Lung (tissue), 12 donors: ENCODE data around the gene RSL1D1. TPM values are rescaled to one million over a fixed set of nuclear protein-coding genes. Genes with fewer than 3 reads are reported as not detected.
A peak's percentile ranks its signal among the peaks of the same experiment; 100 is the strongest.

ENCODE experiments used
- ATAC-seq: fragments of 200-7000 bp; cut with Tn5 transposase; one replicate; pipeline ENCODE4 v1.9.1; 2020; ENCODE audit warnings: moderate number of reproducible peaks; ENCODE audit not compliant: insufficient read depth, low FRiP score
- DNase-seq, 3 donors: peaks; one replicate each; pipeline ENCODE4 v3.0.0-alpha.2; 2013 to 2017
- H3K27ac ChIP-seq, 2 donors: one replicate each; pipeline ENCODE4 v1.5.1; 2013; ENCODE audit warnings: mild to moderate bottlenecking in 2 of 2, moderate library complexity in 2 of 2, control low read depth in 1 of 2, inconsistent platforms in 1 of 2, low read depth in 1 of 2, low read length in 1 of 2
- H3K27me3 ChIP-seq, 3 donors: one replicate each; pipeline ENCODE4 v1.5.1; 2013; ENCODE audit warnings: low read length in 2 of 3; ENCODE audit not compliant: control insufficient read depth in 3 of 3, insufficient read depth in 3 of 3
- H3K36me3 ChIP-seq, 4 donors: one replicate each; pipeline ENCODE4 v1.5.1; 2013; ENCODE audit warnings: low read length in 4 of 4, mild to moderate bottlenecking in 1 of 4, moderate library complexity in 1 of 4; ENCODE audit not compliant: control insufficient read depth in 4 of 4, insufficient read depth in 4 of 4
- H3K4me1 ChIP-seq, 5 donors: one replicate each; pipeline ENCODE4 v1.5.1; 2013; ENCODE audit warnings: low read length in 5 of 5, mild to moderate bottlenecking in 2 of 5, moderate library complexity in 1 of 5; ENCODE audit not compliant: control insufficient read depth in 5 of 5, insufficient read depth in 5 of 5
- H3K4me3 ChIP-seq: one replicate; pipeline ENCODE4 v1.5.1; 2013; ENCODE audit warnings: mild to moderate bottlenecking, control low read depth, moderate library complexity
- H3K9ac ChIP-seq, 2 donors: one replicate each; pipeline ENCODE4 v1.5.1; 2013; ENCODE audit warnings: low read length in 2 of 2, control low read depth in 1 of 2; ENCODE audit not compliant: insufficient read depth in 1 of 2
- H3K9me3 ChIP-seq, 4 donors: one replicate each; pipeline ENCODE4 v1.5.1; 2013; ENCODE audit warnings: low read length in 3 of 4, mild to moderate bottlenecking in 1 of 4, moderate library complexity in 1 of 4; ENCODE audit not compliant: control insufficient read depth in 4 of 4, insufficient read depth in 3 of 4
- polyA plus RNA-seq, 2 donors: library from polyadenylated mRNA; stranded (reverse); fragments of 200-250 nt; gene quantifications; one replicate each; pipeline ENCODE4 v1.2.1, GENCODE V29; 2013
- total RNA-seq, 2 donors: library from RNA; depleted of rRNA in 1 of 2; stranded (reverse); fragments of >200 nt in 1 of 2; gene quantifications; one replicate each; pipeline ENCODE4 v1.2.1, GENCODE V29; 2014 to 2021
- TF ChIP-seq, protein P1 (sequence below): IDR thresholded peaks from 2 replicates; pipeline ENCODE4 v1.5.1; 2012; ENCODE audit warnings: mild to moderate bottlenecking; ENCODE audit errors: control extremely low read depth, extremely low read depth
- donor health status: control.
- donor health status: control.
- donor health status: Bipolar disorder and iron deficiency.
- donor health status: healthy.
- donor health status: DM: yes; HTN: yes; CAD: no.

The RSL1D1 gene
- total and polyA plus RNA-seq, 4 donors: 68.5 to 206 (median 89.9) TPM

DNA sequence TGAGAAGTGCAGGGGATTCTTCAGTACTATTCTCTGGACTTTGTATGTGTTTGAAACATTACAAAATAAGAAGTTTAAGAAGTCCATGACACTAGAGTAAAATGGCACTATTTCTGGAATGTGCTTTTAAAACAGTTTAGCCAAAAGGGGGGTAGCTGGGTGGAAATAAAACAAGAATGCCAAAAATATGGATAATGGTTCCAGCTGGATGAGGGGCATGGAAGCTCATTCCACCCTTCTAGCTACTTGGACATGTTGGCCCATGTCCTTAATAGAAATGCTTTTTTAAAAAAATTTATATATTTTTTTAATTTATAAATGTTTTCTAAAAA is 67.3 kb downstream of the RSL1D1 start:
- Histone ChIP-seq H3K9me3 (no peaks in the 10 kb centered on the region), H3K27me3 (no peaks in the 10 kb centered on the region), H3K4me3 (no peak overlapping the region), H3K9ac (peak overlapping the region in 1 of 2 donors; percentile 65), H3K4me1 (peaks cover 17 to 55% (median 28%) of the 10 kb centered on the region in 5 donors), H3K27ac (peak overlapping the region; percentile 17 to 27), H3K36me3 (peaks cover 0 to 5% (median 0%) of the 10 kb centered on the region in 4 donors)
- TF ChIP-seq, protein P1, sequence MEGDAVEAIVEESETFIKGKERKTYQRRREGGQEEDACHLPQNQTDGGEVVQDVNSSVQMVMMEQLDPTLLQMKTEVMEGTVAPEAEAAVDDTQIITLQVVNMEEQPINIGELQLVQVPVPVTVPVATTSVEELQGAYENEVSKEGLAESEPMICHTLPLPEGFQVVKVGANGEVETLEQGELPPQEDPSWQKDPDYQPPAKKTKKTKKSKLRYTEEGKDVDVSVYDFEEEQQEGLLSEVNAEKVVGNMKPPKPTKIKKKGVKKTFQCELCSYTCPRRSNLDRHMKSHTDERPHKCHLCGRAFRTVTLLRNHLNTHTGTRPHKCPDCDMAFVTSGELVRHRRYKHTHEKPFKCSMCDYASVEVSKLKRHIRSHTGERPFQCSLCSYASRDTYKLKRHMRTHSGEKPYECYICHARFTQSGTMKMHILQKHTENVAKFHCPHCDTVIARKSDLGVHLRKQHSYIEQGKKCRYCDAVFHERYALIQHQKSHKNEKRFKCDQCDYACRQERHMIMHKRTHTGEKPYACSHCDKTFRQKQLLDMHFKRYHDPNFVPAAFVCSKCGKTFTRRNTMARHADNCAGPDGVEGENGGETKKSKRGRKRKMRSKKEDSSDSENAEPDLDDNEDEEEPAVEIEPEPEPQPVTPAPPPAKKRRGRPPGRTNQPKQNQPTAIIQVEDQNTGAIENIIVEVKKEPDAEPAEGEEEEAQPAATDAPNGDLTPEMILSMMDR: no peak
- ATAC-seq (no peak), DNase-seq (peak in 1 of 3 donors; percentile 77)

Other genes starting within 250 kb of the RSL1D1 start
- gene SNN, start 183.1 kb downstream of the RSL1D1 start, total RNA-seq: 10 to 100 TPM; 18.1 to 19.7 TPM
- gene SNN, start 183.1 kb downstream of the RSL1D1 start, polyA plus RNA-seq: 10 to 100 TPM in 1 of 2 donors, 1 to 10 TPM in 1; 9.4 to 29.0 TPM
- gene TXNDC11, start 108.7 kb downstream of the RSL1D1 start, total RNA-seq: 10 to 100 TPM; 64.8 to 78.8 TPM
- 10 to 100 TPM; 70.0 to 74.3 TPM for gene TXNDC11, start 108.7 kb downstream of the RSL1D1 start, polyA plus RNA-seq
- 100 to 1,000 TPM in 1 of 2 donors, 10 to 100 TPM in 1; 46.3 to 127 TPM for gene ZC3H7A, start 54.3 kb downstream of the RSL1D1 start, total RNA-seq
- gene ZC3H7A, start 54.3 kb downstream of the RSL1D1 start, polyA plus RNA-seq: 10 to 100 TPM; 22.1 to 26.1 TPM
- gene GSPT1, start 64.4 kb upstream of the RSL1D1 start, total RNA-seq: 100 to 1,000 TPM; 106 to 116 TPM
- gene GSPT1, start 64.4 kb upstream of the RSL1D1 start, polyA plus RNA-seq: 10 to 100 TPM; 27.2 to 61.7 TPM
- gene NPIPB2, start 90.5 kb upstream of the RSL1D1 start, total RNA-seq: 10 to 100 TPM in 1 of 2 donors, 1 to 10 TPM in 1; 8.4 to 10.1 TPM
- gene NPIPB2, start 90.5 kb upstream of the RSL1D1 start, polyA plus RNA-seq: 1 to 10 TPM; 5.5 to 6.6 TPM
- 1 to 10 TPM; 1.5 to 3.2 TPM for gene TNFRSF17, start 113.7 kb upstream of the RSL1D1 start, total RNA-seq
- 1 to 10 TPM in 1 of 2 donors, under 1 TPM in 1; 0.30 to 1.3 TPM for gene TNFRSF17, start 113.7 kb upstream of the RSL1D1 start, polyA plus RNA-seq
- 10 to 100 TPM; 25.5 to 45.9 TPM for gene SNX29, start 125.2 kb upstream of the RSL1D1 start, total RNA-seq
- 1 to 10 TPM; 4.8 to 6.6 TPM for gene SNX29, start 125.2 kb upstream of the RSL1D1 start, polyA plus RNA-seq